ENCODE results near the gene ADAMTS2.

ADAMTS2 gene

DNA sequence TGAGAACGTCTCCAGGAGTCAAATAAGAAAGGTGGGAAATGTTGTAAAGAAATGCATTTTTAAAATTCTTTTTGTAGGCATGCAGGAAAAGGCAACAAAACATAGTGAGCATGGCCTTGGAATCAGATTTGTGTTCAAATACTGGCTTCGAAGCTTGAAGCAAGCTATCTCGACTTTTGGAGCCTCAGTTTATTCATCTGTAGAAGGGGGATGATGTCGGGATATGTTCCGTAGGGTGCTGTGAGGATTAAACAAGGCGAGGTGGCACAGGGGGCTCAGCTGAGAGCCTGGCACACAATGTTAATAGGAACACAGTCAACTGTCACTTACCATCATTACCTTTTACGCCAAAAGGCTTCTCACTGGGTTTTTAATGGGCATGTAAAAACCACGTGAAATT, 4.8 kb downstream of the ADAMTS2 start:
- TF ChIP-seq, protein P1, sequence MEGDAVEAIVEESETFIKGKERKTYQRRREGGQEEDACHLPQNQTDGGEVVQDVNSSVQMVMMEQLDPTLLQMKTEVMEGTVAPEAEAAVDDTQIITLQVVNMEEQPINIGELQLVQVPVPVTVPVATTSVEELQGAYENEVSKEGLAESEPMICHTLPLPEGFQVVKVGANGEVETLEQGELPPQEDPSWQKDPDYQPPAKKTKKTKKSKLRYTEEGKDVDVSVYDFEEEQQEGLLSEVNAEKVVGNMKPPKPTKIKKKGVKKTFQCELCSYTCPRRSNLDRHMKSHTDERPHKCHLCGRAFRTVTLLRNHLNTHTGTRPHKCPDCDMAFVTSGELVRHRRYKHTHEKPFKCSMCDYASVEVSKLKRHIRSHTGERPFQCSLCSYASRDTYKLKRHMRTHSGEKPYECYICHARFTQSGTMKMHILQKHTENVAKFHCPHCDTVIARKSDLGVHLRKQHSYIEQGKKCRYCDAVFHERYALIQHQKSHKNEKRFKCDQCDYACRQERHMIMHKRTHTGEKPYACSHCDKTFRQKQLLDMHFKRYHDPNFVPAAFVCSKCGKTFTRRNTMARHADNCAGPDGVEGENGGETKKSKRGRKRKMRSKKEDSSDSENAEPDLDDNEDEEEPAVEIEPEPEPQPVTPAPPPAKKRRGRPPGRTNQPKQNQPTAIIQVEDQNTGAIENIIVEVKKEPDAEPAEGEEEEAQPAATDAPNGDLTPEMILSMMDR (conservative IDR thresholded peaks at IDR 0.05): no peak
- H3K27ac ChIP-seq: no peak overlapping the region

DNA sequence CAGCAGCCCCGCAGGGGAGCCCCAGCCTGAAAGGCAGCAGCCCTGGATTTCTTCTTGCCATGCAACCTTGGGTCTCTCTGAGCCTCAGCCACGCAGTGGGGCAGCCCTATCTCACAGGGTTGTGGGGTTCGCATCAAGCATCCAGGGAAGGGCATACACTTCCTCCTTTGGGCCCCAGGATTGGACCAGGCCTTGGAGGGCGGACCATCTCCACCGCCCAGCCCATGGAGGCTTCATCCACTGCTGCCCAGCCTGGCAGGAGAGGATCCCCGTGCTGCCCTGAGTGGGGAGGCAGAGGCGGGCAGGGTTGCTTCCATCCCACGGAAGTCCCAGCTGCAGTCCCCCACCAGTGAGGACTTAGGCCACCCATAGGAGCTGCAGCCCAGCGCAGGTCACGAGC, 5.3 kb downstream of the ADAMTS2 start:
- TF ChIP-seq, protein P1 (conservative IDR thresholded peaks at IDR 0.05): no peak

DNA sequence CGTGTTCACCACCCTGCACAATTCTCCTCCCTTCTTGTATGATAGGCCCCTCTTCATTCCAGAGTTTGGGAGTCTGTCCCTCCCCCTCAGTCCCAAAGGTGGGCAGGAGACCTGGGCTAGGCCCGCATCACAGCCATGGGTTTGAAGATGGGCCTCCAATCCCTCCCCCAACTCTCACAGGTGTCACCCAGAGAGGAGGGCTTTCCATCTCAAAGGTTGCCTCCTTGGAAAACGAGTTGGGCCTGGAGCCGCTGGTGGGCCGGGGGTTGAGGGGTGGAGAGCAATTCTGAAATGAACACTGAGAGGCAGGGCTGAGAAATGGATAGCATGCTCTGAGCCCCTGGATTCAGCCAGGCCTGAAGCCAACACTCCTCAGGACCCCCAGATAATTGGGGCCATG, 6.2 kb downstream of the ADAMTS2 start:
- TF ChIP-seq, protein P1 (conservative IDR thresholded peaks at IDR 0.05): no peak
- no peak overlapping the region for H3K27ac ChIP-seq

More for the DNA sequence above, 5.3 kb downstream of the ADAMTS2 start:
- H3K27ac ChIP-seq: no peak overlapping the region

DNA sequence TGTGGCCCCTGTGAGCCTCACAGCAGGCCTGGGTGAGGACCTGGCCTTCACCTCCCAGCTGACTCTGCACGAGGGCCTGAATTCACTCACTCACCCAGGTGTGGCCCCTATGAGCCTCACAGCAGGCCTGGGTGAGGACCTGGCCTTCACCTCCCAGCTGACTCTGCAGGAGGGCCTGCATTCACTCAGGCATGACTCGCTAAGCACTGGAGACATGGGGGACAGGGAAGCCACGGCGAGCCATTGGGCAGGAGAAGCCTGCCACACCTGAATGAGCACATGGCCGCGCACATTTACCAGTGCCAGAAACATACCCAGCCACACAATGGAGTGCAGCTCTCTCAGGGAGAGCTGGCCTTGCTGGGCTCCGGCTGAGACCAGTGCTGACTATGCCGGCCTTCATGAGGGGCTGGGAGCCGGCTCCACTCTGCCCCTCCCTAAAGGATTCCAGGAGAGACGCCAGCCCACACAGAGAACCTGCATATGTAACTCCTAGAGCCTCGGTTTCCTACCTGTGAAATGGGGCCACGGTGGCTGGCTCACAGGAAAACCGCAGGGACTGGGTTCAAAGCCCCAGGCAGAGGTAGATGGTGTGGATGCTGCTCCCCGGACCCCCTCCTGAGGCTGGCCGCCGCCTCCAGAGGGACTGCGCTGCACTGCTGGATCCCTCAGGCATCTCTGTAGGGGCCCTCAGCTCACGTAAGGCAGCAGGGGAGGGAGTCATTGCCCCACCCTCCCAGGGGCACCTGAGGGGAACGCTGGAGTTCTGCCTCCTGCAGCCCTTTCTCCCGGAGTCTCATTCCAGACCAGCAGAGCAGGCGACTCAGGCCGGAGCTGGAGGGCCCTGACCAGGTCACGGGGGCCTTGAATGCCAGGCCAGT, 7.2 kb downstream of the ADAMTS2 start:
- no peak overlapping the region for H3K27ac ChIP-seq
- TF ChIP-seq, protein P1 (conservative IDR thresholded peaks at IDR 0.05): no peak

DNA sequence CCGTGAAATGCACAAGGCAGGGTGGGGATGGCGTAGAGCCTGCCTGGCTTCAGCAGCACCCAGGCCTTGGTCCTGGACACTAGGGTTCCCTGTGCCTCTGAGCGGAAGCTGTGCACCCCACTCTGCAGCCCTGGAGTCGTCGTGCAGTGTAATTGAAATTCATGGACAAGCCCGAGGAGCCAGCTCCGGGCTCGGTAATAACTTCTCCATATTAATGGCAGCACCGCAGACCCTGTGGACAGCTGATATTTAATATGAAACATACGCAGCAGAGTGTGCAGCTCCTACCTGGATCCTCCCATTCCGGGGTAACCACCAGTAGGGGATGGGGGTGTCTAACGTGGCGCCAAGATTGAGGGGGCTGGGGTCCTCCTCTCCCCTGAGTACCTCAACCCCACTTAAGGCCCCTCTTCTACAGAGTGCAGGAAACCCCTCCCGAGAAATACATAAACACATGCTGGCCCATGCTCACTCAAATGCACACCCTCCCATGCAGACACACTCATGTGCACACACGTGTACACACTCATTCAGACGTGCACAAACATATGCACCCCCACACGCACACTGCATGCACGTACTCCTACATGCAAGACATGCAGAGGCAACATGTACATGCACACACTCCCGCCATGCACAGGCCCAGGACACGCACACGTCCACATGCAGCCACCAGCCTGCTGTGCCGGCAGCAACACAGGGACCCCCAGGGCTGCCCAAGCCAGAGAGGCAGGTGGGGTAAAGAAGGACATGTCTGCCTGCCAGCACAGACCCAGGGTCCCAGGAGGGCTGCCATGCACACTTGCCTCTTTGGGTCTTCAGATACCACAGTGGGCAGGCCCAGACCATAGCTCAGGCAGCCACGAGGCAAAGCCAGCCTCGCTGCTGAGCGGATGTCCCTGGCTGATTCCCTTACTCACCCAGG, 8.1 kb downstream of the ADAMTS2 start:
- TF ChIP-seq, protein P1 (conservative IDR thresholded peaks at IDR 0.05): no peak
- no peak overlapping the region for H3K27ac ChIP-seq

DNA sequence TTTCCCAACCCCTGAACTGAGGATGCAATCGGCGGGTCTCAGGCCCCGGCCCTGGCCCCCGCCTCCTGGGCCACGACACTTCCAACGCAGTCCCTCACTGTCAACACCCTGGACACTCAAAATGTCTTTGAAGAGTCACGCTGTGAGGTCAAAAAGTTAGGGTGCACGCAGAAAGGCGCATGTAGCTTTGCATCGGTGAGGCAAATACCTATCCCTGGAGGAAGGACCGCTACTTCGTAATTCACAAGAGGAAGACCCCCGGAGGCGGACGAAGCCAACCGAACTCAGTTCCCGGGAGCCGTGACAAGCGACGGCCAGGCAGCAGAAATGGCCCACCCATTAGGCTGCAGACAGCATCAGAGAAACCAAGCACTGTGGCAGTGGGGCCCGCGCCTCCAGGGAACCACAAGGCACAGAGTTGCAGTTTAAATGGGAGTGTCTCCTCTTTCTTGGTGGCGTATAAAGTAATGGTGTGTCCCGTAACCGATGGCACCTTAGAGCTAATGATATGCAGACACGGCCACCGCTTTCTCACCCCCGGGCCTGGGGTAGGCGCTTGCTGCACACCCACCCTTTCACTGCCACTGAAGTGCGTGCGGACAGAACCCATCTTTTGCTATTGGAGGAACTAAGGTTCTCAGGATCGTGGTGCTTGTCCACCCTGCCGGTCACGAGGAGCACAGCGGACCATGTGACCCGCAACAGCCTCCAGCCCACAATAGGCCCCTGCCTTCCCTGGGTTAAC, 9.0 kb downstream of the ADAMTS2 start:
- no peak overlapping the region for H3K27ac ChIP-seq

More for the DNA sequence above, 9.0 kb downstream of the ADAMTS2 start:
- TF ChIP-seq, protein P1 (conservative IDR thresholded peaks at IDR 0.05): no peak

Measured in VCaP (cell line).